Mesendoderm (in vitro differentiated cells): ENCODE results near the gene MARK3.

Experiments
- DNase-seq: peaks from one replicate; pipeline ENCODE4 v3.0.0; 2013
- H2AK5ac ChIP-seq: 2 replicates; pipeline ENCODE4 v1.6.1; 2013; ENCODE audit warnings: low read length, inconsistent platforms
- H2BK120ac ChIP-seq: 2 replicates; pipeline ENCODE4 v1.6.1; 2013; ENCODE audit warnings: low read depth, mild to moderate bottlenecking, low read length, moderate library complexity, mixed read lengths
- H2BK15ac ChIP-seq: replicated peaks from 2 replicates; pipeline ENCODE4 v1.6.1; 2013; ENCODE audit warnings: low read depth, mild to moderate bottlenecking, moderate library complexity
- H2BK5ac ChIP-seq: 2 replicates; pipeline ENCODE4 v1.6.1; 2013; ENCODE audit warnings: low read length, inconsistent platforms
- H3K18ac ChIP-seq: 2 replicates; pipeline ENCODE4 v1.6.1; 2013; ENCODE audit warnings: mild to moderate bottlenecking, low read length, mixed read lengths
- H3K23ac ChIP-seq: one replicate; pipeline ENCODE4 v1.6.1; 2013; ENCODE audit warnings: low read length
- H3K27ac ChIP-seq: 2 replicates; pipeline ENCODE4 v1.5.1; 2013; ENCODE audit warnings: low read depth, mild to moderate bottlenecking, inconsistent platforms, low read length, moderate library complexity
- H3K27me3 ChIP-seq: 2 replicates; pipeline ENCODE4 v1.6.1; 2013; ENCODE audit warnings: low read length, control low read depth, mild to moderate bottlenecking, inconsistent platforms; ENCODE audit not compliant: insufficient read depth, poor library complexity
- H3K36me3 ChIP-seq: 2 replicates; pipeline ENCODE4 v1.6.1; 2013; ENCODE audit warnings: low read length, inconsistent platforms; ENCODE audit not compliant: control insufficient read depth, insufficient read depth
- H3K4ac ChIP-seq: one replicate; pipeline ENCODE4 v1.6.1; 2013; ENCODE audit warnings: low read depth, mild to moderate bottlenecking, low read length, moderate library complexity
- H3K4me1 ChIP-seq: 2 replicates; pipeline ENCODE4 v1.6.1; 2013; ENCODE audit warnings: low read depth, low read length, inconsistent platforms; ENCODE audit not compliant: control insufficient read depth
- H3K4me2 ChIP-seq: 2 replicates; pipeline ENCODE4 v1.6.1; 2013; ENCODE audit warnings: low read length
- H3K4me3 ChIP-seq: 2 replicates; pipeline ENCODE4 v1.5.1; 2013; ENCODE audit warnings: mild to moderate bottlenecking, low read length
- H3K56ac ChIP-seq: one replicate; pipeline ENCODE4 v1.6.1; 2013; ENCODE audit warnings: low read length
- H3K79me1 ChIP-seq: 2 replicates; pipeline ENCODE4 v1.6.1; 2013; ENCODE audit warnings: low read length, inconsistent platforms
- H3K79me2 ChIP-seq: 2 replicates; pipeline ENCODE4 v1.6.1; 2013; ENCODE audit warnings: mild to moderate bottlenecking, low read length; ENCODE audit not compliant: control insufficient read depth, insufficient read depth
- H3K9ac ChIP-seq: 2 replicates; pipeline ENCODE4 v1.6.1; 2013; ENCODE audit warnings: low read length, inconsistent platforms
- H4K5ac ChIP-seq: one replicate; pipeline ENCODE4 v1.6.1; 2013; ENCODE audit warnings: low read length
- H4K8ac ChIP-seq: one replicate; pipeline ENCODE4 v1.6.1; 2013; ENCODE audit warnings: low read depth, mild to moderate bottlenecking, control low read depth, low read length, moderate library complexity
- WGBS: extraction: QIAGEN DNeasy Blood & Tissue Kit; methylation state at CpG from one replicate; pipeline ENCODE4 v1.1.7; 2013; ENCODE audit warnings: low lambda C conversion rate, missing lambda C conversion rate; ENCODE audit not compliant: insufficient coverage; ENCODE audit errors: extremely low coverage; 5-methylcytosine and 5-hydroxymethylcytosine counted together

MARK3 gene

GRCh38 chr14:103491691-103492090 lies 106.5 kb downstream of the MARK3 start:
- Histone ChIP-seq H3K4me2 (no peak overlapping the region), H3K27ac (no peak overlapping the region), H3K27me3 (no peaks in the 10 kb centered on the region), H3K9ac (no peak overlapping the region), H4K8ac (no peak overlapping the region), H3K4ac (no peak overlapping the region), H3K36me3 (peaks cover 6% of the 10 kb centered on the region), H2BK15ac (no peak overlapping the region), H3K23ac (no peak overlapping the region), H2BK5ac (no peak overlapping the region), H2AK5ac (no peak overlapping the region), H3K4me1 (no peaks in the 10 kb centered on the region), H3K4me3 (no peak overlapping the region), H3K18ac (no peak overlapping the region), H4K5ac (no peak overlapping the region), H2BK120ac (no peak overlapping the region), H3K79me2 (no peaks in the 10 kb centered on the region), H3K79me1 (no peaks in the 10 kb centered on the region), H3K56ac (no peak overlapping the region)
- WGBS: no CpG with 5 or more reads among the region's 10 CpGs
- no peak for DNase-seq

- peaks cover 6% of the 10 kb centered on the region for H3K36me3 ChIP-seq
These were observed 107.1 kb downstream of the MARK3 start for GRCh38 chr14:103492156-103492925.

GRCh38 chr14:103495854-103496253 lies 110.6 kb downstream of the MARK3 start:
- Histone ChIP-seq H3K79me2 (no peaks in the 10 kb centered on the region), H3K9ac (no peak overlapping the region), H3K56ac (no peak overlapping the region), H3K4ac (no peak overlapping the region), H2BK5ac (no peak overlapping the region), H2AK5ac (no peak overlapping the region), H2BK15ac (no peak overlapping the region), H3K18ac (no peak overlapping the region), H4K8ac (no peak overlapping the region), H3K36me3 (peaks cover 7% of the 10 kb centered on the region), H3K79me1 (no peaks in the 10 kb centered on the region), H3K4me3 (no peak overlapping the region), H3K4me1 (no peaks in the 10 kb centered on the region), H2BK120ac (no peak overlapping the region), H3K23ac (no peak overlapping the region), H3K4me2 (no peak overlapping the region), H4K5ac (no peak overlapping the region), H3K27me3 (no peaks in the 10 kb centered on the region), H3K27ac (no peak overlapping the region)
- WGBS: no CpG with 5 or more reads among the region's 2 CpGs
- DNase-seq: peak; percentile 25

More at GRCh38 chr14:103492156-103492925, 107.1 kb downstream of the MARK3 start:
- no peak overlapping the region for H4K5ac ChIP-seq
- no peak overlapping the region for H3K4me3 ChIP-seq
- no peak overlapping the region for H2BK15ac ChIP-seq
- H3K18ac ChIP-seq: no peak overlapping the region
- H3K9ac ChIP-seq: no peak overlapping the region
- H2AK5ac ChIP-seq: no peak overlapping the region
- H3K79me2 ChIP-seq: no peaks in the 10 kb centered on the region
- no peak for DNase-seq
- no peak overlapping the region for H3K23ac ChIP-seq
- H4K8ac ChIP-seq: no peak overlapping the region
- no peaks in the 10 kb centered on the region for H3K4me1 ChIP-seq
- H3K4ac ChIP-seq: no peak overlapping the region
- H2BK5ac ChIP-seq: no peak overlapping the region
- no peaks in the 10 kb centered on the region for H3K27me3 ChIP-seq
- no peak overlapping the region for H3K27ac ChIP-seq
- no peak overlapping the region for H2BK120ac ChIP-seq
- no peak overlapping the region for H3K56ac ChIP-seq
- no CpG with 5 or more reads among the region's 6 CpGs for WGBS
- H3K4me2 ChIP-seq: no peak overlapping the region
- H3K79me1 ChIP-seq: no peaks in the 10 kb centered on the region

- H3K56ac ChIP-seq: no peak overlapping the region
- no peak overlapping the region for H3K23ac ChIP-seq
- H4K5ac ChIP-seq: no peak overlapping the region
- no peak overlapping the region for H4K8ac ChIP-seq
- no peak overlapping the region for H2AK5ac ChIP-seq
- no peaks in the 10 kb centered on the region for H3K79me1 ChIP-seq
- H2BK5ac ChIP-seq: no peak overlapping the region
- no peaks in the 10 kb centered on the region for H3K27me3 ChIP-seq
- no peaks in the 10 kb centered on the region for H3K79me2 ChIP-seq
- H3K4me2 ChIP-seq: no peak overlapping the region
- no peaks in the 10 kb centered on the region for H3K4me1 ChIP-seq
- H3K18ac ChIP-seq: no peak overlapping the region
- no peak for DNase-seq
- no peak overlapping the region for H3K4ac ChIP-seq
- no peak overlapping the region for H3K4me3 ChIP-seq
- peaks cover 7% of the 10 kb centered on the region for H3K36me3 ChIP-seq
- H2BK15ac ChIP-seq: no peak overlapping the region
- H3K9ac ChIP-seq: no peak overlapping the region
- H3K27ac ChIP-seq: no peak overlapping the region
- WGBS: no CpG with 5 or more reads among the region's 1 CpG
- no peak overlapping the region for H2BK120ac ChIP-seq
These were observed 111.6 kb downstream of the MARK3 start for GRCh38 chr14:103496776-103497175.

- Histone ChIP-seq H3K27ac (no peak overlapping the region), H3K4me3 (no peak overlapping the region), H3K36me3 (peaks cover 10% of the 10 kb centered on the region), H3K27me3 (no peaks in the 10 kb centered on the region), H3K9ac (no peak overlapping the region), H2BK120ac (no peak overlapping the region), H4K8ac (no peak overlapping the region), H3K4me2 (no peak overlapping the region), H3K18ac (no peak overlapping the region), H2BK5ac (no peak overlapping the region), H3K4ac (no peak overlapping the region), H2BK15ac (no peak overlapping the region), H3K79me1 (no peaks in the 10 kb centered on the region), H3K56ac (no peak overlapping the region), H4K5ac (no peak overlapping the region), H2AK5ac (no peak overlapping the region), H3K4me1 (no peaks in the 10 kb centered on the region), H3K23ac (no peak overlapping the region), H3K79me2 (no peaks in the 10 kb centered on the region)
- WGBS: no CpG with 5 or more reads among the region's 10 CpGs
- no peak for DNase-seq
These were observed 114.5 kb downstream of the MARK3 start for GRCh38 chr14:103499709-103500108.
